ENCODE results near the gene TSC2.

The TSC2 gene

GRCh38 chr16:2047330-2048115 lies at the start of gene TSC2, which contains the start of gene NTHL1:
Gene TSC2, plus strand, starts transcription at chr16:2047985. Its CDS starts 631 bp downstream, at chr16:2048616.
Gene NTHL1, minus strand, starts transcription at chr16:2047834. Its CDS starts 11 bp downstream, at chr16:2047823.
- DNase-seq (ENCODE audit: low read depth), result peak; percentile 88
- TF ChIP-seq CTCF (IDR thresholded peaks at IDR 0.05; ENCODE audit: low read depth, low read length, missing control alignments), result peak; percentile 33
- in situ Hi-C loops (cut with HindIII; ENCODE audit: low sequenced_read_pairs), result no loop called here
- H3K4me3 ChIP-seq (ENCODE audit: low read depth, low read length), result peak within 1 kb of the TSS; percentile 79

DNA sequence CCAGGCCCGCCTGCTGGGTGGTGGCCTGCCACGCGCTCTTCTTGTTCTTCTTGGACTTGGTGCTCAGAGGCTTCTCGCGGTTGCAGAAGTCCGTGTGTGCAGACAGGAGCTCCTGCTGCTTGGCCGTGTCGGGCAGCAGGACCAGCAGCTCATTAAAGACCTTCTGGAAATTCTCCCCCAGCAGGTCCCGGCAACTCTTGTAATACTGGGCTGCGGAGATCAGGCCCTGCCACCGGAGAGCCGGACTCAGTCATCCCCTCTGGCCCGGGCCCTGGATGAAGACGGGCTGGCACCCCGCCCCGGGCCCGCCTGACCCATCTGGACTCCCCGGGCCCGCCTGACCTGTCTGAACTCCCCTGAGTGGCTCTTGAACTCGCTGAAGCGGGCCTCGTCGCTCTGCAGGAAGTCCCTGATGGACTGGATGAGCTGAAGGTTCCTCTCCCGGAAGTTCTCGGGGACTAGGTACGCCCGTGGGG lies 49.4 kb upstream of the TSC2 start:
- TF ChIP-seq CTCF (IDR thresholded peaks at IDR 0.05; ENCODE audit: low read depth, low read length, missing control alignments), result no peak
- no peak overlapping the region for H3K4me3 ChIP-seq (ENCODE audit: low read depth, low read length)
- in situ Hi-C loops (cut with HindIII; ENCODE audit: low sequenced_read_pairs), result no loop called here
- DNase-seq (ENCODE audit: low read depth), result no peak

- no peak overlapping the region for H3K4me3 ChIP-seq (ENCODE audit: low read depth, low read length)
- TF ChIP-seq CTCF (IDR thresholded peaks at IDR 0.05; ENCODE audit: low read depth, low read length, missing control alignments), result no peak
- in situ Hi-C loops (cut with HindIII; ENCODE audit: low sequenced_read_pairs), result no loop called here
- no peak for DNase-seq (ENCODE audit: low read depth)
These were observed 48.7 kb upstream of the TSC2 start for GRCh38 chr16:1998852-1999801.

- in situ Hi-C loops (cut with HindIII; ENCODE audit: low sequenced_read_pairs), result no loop called here
- no peak for DNase-seq (ENCODE audit: low read depth)
- no peak for TF ChIP-seq CTCF (IDR thresholded peaks at IDR 0.05; ENCODE audit: low read depth, low read length, missing control alignments)
- no peak overlapping the region for H3K4me3 ChIP-seq (ENCODE audit: low read depth, low read length)
These were observed 47.8 kb upstream of the TSC2 start for GRCh38 chr16:1999866-2000514.

DNA sequence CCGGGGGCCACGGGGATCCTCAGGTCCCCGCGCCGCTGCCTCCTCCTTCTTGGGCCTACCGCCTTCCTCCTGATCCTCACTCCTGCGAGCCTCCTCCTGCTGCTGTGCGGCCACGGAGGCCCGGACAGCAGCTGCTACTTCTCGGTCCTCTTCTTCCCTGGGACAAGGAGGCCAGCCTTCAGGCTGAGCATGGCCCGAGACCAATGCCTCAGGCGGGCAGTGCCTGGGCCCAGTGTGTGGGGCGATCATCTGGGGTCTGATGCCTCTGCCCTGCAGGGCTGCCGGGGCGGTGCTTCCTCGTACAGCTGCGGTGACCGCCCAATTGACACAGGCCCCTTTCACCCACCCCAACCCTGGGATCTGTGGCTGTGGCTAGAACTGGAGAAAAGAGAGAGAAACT lies 46.8 kb upstream of the TSC2 start:
- no peak for TF ChIP-seq CTCF (IDR thresholded peaks at IDR 0.05; ENCODE audit: low read depth, low read length, missing control alignments)
- in situ Hi-C loops (cut with HindIII; ENCODE audit: low sequenced_read_pairs), result no loop called here
- H3K4me3 ChIP-seq (ENCODE audit: low read depth, low read length), result no peak overlapping the region
- no peak for DNase-seq (ENCODE audit: low read depth)
